GM12874 (cell line): ENCODE results near the gene HOXA9.

ENCODE experiments used
- TF ChIP-seq, protein P1 (sequence below): IDR thresholded peaks from 2 replicates; pipeline ENCODE4 v1.5.1; 2011; ENCODE audit warnings: low read depth, mild to moderate bottlenecking, control low read depth, low read length, moderate library complexity; ENCODE audit not compliant: insufficient read depth

Gene HOXA9

DNA sequence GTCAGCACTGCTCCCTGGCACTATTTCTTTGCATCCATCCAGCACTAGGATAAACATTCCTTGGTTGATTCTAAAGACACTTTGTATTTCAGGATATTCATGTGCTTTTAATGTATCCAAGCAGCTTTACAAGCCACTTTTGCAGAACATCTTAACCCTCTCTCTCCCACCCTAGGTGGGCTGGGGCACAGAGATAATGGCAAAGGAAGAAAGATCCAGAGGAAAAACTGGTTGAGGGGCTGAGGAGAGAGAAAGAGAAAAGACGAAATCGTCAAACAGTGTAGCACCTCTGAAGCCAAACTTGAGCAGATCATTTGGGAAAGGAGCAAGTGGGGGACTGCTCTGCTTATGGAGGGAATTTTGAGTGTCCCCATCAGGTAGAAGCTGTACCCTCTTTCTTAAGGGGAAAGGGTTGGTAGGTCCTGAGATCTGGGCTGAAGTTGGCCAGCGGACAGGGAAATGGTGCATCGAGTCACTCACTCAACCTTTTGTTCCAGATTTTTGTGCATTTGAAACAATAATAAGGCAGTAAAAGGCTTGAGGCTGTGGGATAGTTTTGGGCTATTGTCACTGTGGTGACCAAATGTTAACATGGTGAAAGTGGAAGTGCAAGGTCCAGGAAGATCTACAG, 38.7 kb upstream of the HOXA9 start:
- TF ChIP-seq, protein P1, sequence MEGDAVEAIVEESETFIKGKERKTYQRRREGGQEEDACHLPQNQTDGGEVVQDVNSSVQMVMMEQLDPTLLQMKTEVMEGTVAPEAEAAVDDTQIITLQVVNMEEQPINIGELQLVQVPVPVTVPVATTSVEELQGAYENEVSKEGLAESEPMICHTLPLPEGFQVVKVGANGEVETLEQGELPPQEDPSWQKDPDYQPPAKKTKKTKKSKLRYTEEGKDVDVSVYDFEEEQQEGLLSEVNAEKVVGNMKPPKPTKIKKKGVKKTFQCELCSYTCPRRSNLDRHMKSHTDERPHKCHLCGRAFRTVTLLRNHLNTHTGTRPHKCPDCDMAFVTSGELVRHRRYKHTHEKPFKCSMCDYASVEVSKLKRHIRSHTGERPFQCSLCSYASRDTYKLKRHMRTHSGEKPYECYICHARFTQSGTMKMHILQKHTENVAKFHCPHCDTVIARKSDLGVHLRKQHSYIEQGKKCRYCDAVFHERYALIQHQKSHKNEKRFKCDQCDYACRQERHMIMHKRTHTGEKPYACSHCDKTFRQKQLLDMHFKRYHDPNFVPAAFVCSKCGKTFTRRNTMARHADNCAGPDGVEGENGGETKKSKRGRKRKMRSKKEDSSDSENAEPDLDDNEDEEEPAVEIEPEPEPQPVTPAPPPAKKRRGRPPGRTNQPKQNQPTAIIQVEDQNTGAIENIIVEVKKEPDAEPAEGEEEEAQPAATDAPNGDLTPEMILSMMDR = no peak

DNA sequence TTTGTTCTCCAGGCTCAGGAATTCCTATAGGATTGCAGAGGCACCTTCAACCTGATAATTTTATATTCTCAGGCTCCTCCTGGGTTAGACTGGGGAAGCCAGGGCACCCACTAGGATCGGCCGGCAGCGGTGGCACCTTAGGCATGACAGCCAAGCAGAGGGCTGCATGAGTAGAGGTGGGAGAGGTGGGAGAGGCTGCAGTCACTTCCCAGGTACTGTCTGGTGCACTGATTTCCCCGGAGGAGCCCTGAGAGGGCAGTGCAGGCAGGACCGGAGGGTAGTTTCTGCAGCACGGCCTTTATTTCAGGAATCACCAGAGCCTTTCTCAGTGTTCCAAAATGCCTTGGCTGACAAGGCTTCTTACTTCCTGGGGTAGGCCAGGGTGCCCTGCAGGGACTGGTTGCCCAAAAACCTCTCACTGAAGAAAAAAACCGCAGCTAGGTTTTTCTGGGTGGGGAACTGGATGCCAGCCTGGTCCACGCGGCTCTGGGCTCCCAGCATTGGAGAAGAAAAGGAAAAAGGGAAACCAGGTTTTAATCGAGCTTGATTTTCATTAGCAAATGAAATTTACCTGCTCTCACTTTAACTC, 38.1 kb upstream of the HOXA9 start:
- TF ChIP-seq, protein P1 = no peak

DNA sequence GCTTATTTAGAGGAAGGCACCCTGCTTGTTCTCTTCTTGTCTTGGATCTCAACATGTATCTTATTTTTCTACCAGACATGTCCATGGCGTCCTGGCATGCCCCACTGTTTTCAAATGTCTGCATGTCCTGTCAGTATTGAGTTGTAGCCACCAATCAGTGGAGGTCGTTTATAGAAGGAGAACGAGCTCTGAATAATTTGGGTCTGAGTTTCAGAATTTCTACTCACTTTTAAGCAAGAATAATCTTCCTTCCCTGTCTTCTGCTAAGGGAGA, 37.5 kb upstream of the HOXA9 start:
- TF ChIP-seq, protein P1 = no peak

DNA sequence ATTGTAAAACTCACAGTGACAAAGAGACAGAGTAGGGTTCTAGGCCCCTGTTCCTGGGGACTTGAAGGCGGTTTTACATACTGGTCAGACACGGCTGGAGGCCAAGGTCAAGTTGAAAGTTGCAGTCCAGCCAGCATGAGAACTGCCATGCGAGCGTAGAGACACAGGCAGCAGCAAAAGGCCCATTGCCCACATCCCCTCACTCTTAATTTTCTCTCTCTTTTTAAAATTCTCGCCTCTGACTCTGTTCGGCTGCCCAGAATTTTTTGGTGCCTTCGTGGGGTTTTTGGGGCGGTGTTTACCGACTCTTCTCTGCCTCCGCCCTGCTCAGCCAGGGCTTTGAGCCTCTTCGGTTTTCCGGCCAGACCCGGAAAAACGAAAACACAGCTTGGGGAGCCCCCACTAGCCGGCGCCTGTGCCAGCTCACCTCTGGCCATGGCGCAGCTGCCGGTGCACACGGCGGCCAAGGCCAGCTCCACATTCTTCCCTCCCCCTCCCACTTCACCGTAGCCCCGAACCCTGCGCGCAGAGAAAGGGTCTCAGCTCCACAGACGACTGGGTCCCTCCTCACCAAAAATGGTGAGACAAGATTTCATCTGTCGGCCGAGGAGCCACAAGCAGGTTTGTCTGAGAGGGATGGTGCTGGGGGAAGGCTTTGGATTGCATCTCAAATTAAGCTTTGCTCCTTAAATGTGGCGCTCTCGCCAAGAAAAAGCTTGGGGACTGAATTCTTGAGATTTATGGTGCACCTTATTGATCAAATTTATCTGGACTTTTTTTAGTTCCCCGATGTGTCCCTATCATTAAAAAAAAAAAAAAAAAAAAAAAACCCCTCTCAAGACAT, 36.9 kb upstream of the HOXA9 start:
- TF ChIP-seq, protein P1 = no peak

DNA sequence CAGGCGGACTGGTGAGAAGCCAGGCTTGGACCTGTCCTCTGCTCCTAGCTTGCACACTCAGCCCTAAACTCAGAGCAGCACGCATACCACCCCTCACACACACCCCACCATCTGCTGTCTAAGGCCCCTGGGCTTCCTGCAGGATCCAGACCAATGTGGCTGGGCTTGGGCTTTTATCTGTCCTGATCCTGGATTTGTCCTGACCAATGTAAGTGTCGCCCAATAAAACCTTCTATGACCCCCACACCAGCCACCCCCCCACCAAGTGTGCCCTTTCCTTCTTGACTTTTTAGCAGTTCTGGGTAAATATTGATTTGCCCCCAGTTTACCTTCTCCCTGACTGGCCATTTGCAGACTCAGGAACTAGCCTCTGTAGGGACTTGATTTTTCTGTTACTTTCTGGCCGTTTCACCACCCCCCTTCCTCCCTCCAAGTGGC, 36.3 kb upstream of the HOXA9 start:
- TF ChIP-seq, protein P1 = no peak

DNA sequence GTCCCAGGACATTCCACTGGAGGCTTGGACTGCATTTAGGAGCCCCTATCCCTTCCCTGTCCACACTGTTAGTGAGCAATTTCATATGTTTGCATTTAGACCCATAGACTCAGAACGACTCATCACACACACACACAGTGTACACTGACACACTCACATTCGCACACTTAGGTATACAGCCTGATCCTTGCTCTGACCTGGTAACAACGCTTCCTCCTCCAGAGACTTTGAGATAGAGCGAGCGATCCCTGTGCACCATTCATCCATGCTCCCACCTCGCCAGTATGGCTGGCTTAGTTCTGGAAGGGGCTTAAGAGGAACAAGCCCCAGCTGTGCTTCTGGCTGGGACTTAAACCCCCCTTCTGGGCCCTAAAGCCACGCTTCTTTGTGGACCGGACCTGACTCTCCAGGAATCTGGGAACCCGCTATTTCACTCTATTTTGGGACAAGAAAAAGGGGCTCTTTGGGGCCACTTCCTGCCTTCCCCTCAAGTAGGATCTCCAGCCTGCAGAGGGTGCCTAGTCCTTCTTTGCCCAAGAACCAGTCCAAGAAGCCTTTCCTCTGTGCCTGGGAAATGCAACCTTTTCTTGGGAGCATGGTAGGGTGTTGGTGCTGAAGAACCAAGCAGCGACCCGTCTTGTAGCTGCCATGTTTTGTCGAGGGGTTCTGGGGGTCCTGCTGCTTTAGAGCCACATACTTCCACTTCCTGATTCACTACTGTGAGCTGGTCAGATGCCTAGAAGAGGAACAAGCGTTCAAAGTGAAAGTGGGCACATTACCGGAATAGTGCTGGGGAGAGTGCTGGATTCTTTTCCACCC, 35.6 kb upstream of the HOXA9 start:
- TF ChIP-seq, protein P1 = no peak
